ENCODE results near the gene SPSB1. TPM values are rescaled to one million over a fixed set of nuclear protein-coding genes. Genes with fewer than 3 reads are reported as not detected.
A peak's percentile ranks its signal among the peaks of the same experiment; 100 is the strongest.
"Not testable (repeated sequence)": the region's sequence is repeated elsewhere in the genome, so short reads cannot be mapped to it uniquely, and the experiment has no call there.

SPSB1 gene
- total and polyA plus RNA-seq, 2 experiments from 2014 or later = 2.4 to 6.8 TPM

GRCh38 chr1:9384751-9385245 is 92.1 kb downstream of the SPSB1 start:
- Mint-ChIP-seq H3K27ac (no peak overlapping the region), H3K27me3 (ENCODE audit: insufficient read depth, low read depth, poor library complexity) (peaks cover 10% of the 10 kb centered on the region), H3K4me1 (no peaks in the 10 kb centered on the region; the same call in 2 of the 3 replicates), H3K9me3 (no peaks in the 10 kb centered on the region), H3K4me3 (no peak overlapping the region), H3K36me3 (ENCODE audit: low read depth) (no peaks in the 10 kb centered on the region)
- no peak overlapping the region for H2AFZ ChIP-seq
- H3K27me3 ChIP-seq (ENCODE audit: insufficient read depth) = no peaks in the 10 kb centered on the region
- H3K79me2 ChIP-seq (replicated peaks; ENCODE audit: insufficient read depth) = no peaks in the 10 kb centered on the region
- H3K27ac ChIP-seq (ENCODE audit: low read depth) = no peak overlapping the region
- ATAC-seq (no peak), DNase-seq (ENCODE audit: low spot score) (no peak)
- no peaks in the 10 kb centered on the region for H3F3A ChIP-seq (replicated peaks; ENCODE audit: low read depth)
- no peaks in the 10 kb centered on the region for H3K36me3 ChIP-seq (ENCODE audit: insufficient read depth)
- TF ChIP-seq CREB1 (CRISPR knock-in tag; IDR thresholded peaks at IDR 0.05; ENCODE audit: low read depth) = no peak
- H4K20me1 ChIP-seq (replicated peaks; ENCODE audit: insufficient read depth) = no peaks in the 10 kb centered on the region
- no peak overlapping the region for H3K4me2 ChIP-seq
- H3K4me3 ChIP-seq = no peak overlapping the region
- no peaks in the 10 kb centered on the region for H3K4me1 ChIP-seq (ENCODE audit: insufficient read depth)
- no peaks in the 10 kb centered on the region for H3K9me2 ChIP-seq (ENCODE audit: insufficient read depth)

GRCh38 chr1:9385392-9385791 is 92.7 kb downstream of the SPSB1 start:
- H3F3A ChIP-seq (replicated peaks; ENCODE audit: low read depth); H3K36me3 Mint-ChIP-seq (ENCODE audit: low read depth); H3K36me3 ChIP-seq (ENCODE audit: insufficient read depth); H4K20me1 ChIP-seq (replicated peaks; ENCODE audit: insufficient read depth); H3K27me3 ChIP-seq (ENCODE audit: insufficient read depth); H3K4me1 Mint-ChIP-seq; DNase-seq (ENCODE audit: low spot score); H3K9me2 ChIP-seq (ENCODE audit: insufficient read depth); H3K4me1 ChIP-seq (ENCODE audit: insufficient read depth); H3K27ac ChIP-seq (ENCODE audit: low read depth); H3K9me3 Mint-ChIP-seq; H3K79me2 ChIP-seq (replicated peaks; ENCODE audit: insufficient read depth); H3K4me3 Mint-ChIP-seq; H3K4me3 ChIP-seq; ATAC-seq; H3K4me2 ChIP-seq: not testable (repeated sequence)
- 0 out of 2 replicates have a peak overlapping the region, but pooled peaks have one; percentile 31 for H3K27ac Mint-ChIP-seq
- peaks cover 10% of the 10 kb centered on the region for H3K27me3 Mint-ChIP-seq (ENCODE audit: insufficient read depth, low read depth, poor library complexity)
- H2AFZ ChIP-seq = peak overlapping the region; percentile 43; the same call in 1 of the 2 replicates

GRCh38 chr1:9385801-9386573 is 93.3 kb downstream of the SPSB1 start:
- no peak; the same call in 2 of the 3 replicates for ATAC-seq
- no peak overlapping the region for H3K4me2 ChIP-seq
- TF ChIP-seq EZH2 (IDR thresholded peaks at IDR 0.05; ENCODE audit: low read depth, unreplicated experiment) = no peak
- TF ChIP-seq NANOG (IDR thresholded peaks at IDR 0.05; ENCODE audit: borderline replicate concordance) = no peak
- TF ChIP-seq STAT1 (IDR thresholded peaks at IDR 0.05; ENCODE audit: unreplicated experiment) = no peak
- TF ChIP-seq ZNF331 (CRISPR knock-in tag; IDR thresholded peaks at IDR 0.05; ENCODE audit: low read depth) = no peak
- TF ChIP-seq CREB1 (CRISPR knock-in tag; IDR thresholded peaks at IDR 0.05; ENCODE audit: low read depth) = no peak
- no peak for TF ChIP-seq POLR2AphosphoS5 (IDR thresholded peaks at IDR 0.05; ENCODE audit: low read depth)
- TF ChIP-seq CTCF (conservative IDR thresholded peaks at IDR 0.05; ENCODE audit: low read depth in 2 of 2) = no peak
- TF ChIP-seq REST (IDR thresholded peaks at IDR 0.05; ENCODE audit: unreplicated experiment) = no peak
- TF ChIP-seq, protein P1, sequence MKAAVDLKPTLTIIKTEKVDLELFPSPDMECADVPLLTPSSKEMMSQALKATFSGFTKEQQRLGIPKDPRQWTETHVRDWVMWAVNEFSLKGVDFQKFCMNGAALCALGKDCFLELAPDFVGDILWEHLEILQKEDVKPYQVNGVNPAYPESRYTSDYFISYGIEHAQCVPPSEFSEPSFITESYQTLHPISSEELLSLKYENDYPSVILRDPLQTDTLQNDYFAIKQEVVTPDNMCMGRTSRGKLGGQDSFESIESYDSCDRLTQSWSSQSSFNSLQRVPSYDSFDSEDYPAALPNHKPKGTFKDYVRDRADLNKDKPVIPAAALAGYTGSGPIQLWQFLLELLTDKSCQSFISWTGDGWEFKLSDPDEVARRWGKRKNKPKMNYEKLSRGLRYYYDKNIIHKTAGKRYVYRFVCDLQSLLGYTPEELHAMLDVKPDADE (IDR thresholded peaks at IDR 0.05) = no peak

More at GRCh38 chr1:9385801-9386573, 93.3 kb downstream of the SPSB1 start:
- Mint-ChIP-seq H3K36me3 (ENCODE audit: low read depth) (no peaks in the 10 kb centered on the region), H3K9me3 (no peaks in the 10 kb centered on the region), H3K27me3 (ENCODE audit: insufficient read depth, low read depth, poor library complexity) (peaks cover 10% of the 10 kb centered on the region), H3K27ac (peak overlapping the region; percentile 61), H3K4me3 (no peak overlapping the region), H3K4me1 (no peaks in the 10 kb centered on the region; the same call in 2 of the 3 replicates)
- no peaks in the 10 kb centered on the region for H3K4me1 ChIP-seq (ENCODE audit: insufficient read depth)
- no peak overlapping the region for H3K27ac ChIP-seq (ENCODE audit: low read depth)
- no peak for DNase-seq (ENCODE audit: low spot score)
- no peaks in the 10 kb centered on the region for H3F3A ChIP-seq (replicated peaks; ENCODE audit: low read depth)
- no peaks in the 10 kb centered on the region for H3K36me3 ChIP-seq (ENCODE audit: insufficient read depth)
- H4K20me1 ChIP-seq (replicated peaks; ENCODE audit: insufficient read depth) = no peaks in the 10 kb centered on the region
- no peak overlapping the region for H3K4me3 ChIP-seq
- no peaks in the 10 kb centered on the region for H3K27me3 ChIP-seq (ENCODE audit: insufficient read depth)
- peak overlapping the region; percentile 43; the same call in 1 of the 2 replicates for H2AFZ ChIP-seq
- H3K79me2 ChIP-seq (replicated peaks; ENCODE audit: insufficient read depth) = no peaks in the 10 kb centered on the region
- H3K9me2 ChIP-seq (ENCODE audit: insufficient read depth) = 0 out of 2 replicates have a peak, but pooled peaks cover 2% of the 10 kb centered on the region

Measured in GM23338 (cell line).